WTC11 (cell line): Measurements from ENCODE around the gene LMO3. TPM values are rescaled to one million over a fixed set of nuclear protein-coding genes. Genes with fewer than 3 reads are reported as not detected.

Experiments
- ATAC-seq: fragments of 200-7000 bp; cut with Tn5 transposase; 2 replicates; pipeline ENCODE4 v1.10.0; 2021; ENCODE audit warnings: mild to moderate bottlenecking, moderate library complexity
- CTCF ChIA-PET: fragments of 300-600 bp; sonication (Branson Sonifier 250); formaldehyde crosslinking; loops from one replicate; lab custom pipeline; 2021; ENCODE audit warnings: antibody characterized with exemption; lab: Charles Lee
- POLR2A ChIA-PET: fragments of 350-600 bp; sonication (Branson Sonifier 250); formaldehyde crosslinking; loops from one replicate; lab custom pipeline; 2021; ENCODE audit warnings: antibody characterized with exemption; lab: Charles Lee
- DNase-seq: peaks from one replicate; pipeline ENCODE4 v3.0.0; 2021; ENCODE audit warnings: low spot score
- H3K27ac Mint-ChIP-seq: 2 replicates; pipeline ENCODE4 v1.8.0; 2021; ENCODE audit warnings: mixed read lengths
- H3K27me3 Mint-ChIP-seq: 2 replicates; pipeline ENCODE4 v1.8.0; 2021; ENCODE audit warnings: low read depth, mild to moderate bottlenecking, moderate library complexity, mixed read lengths
- H3K36me3 Mint-ChIP-seq: 2 replicates; pipeline ENCODE4 v1.8.0; 2021; ENCODE audit warnings: mixed read lengths
- H3K4me1 Mint-ChIP-seq: 2 replicates; pipeline ENCODE4 v1.8.0; 2022; ENCODE audit warnings: mixed read lengths
- H3K4me3 Mint-ChIP-seq: 2 replicates; pipeline ENCODE4 v1.8.0; 2021; ENCODE audit warnings: mild to moderate bottlenecking, moderate library complexity, mixed read lengths
- H3K9me3 Mint-ChIP-seq: 2 replicates; pipeline ENCODE4 v1.8.0; 2021; ENCODE audit warnings: mixed read lengths
- AFF4 ChIP-seq: sonication (generic); formaldehyde crosslinking; IDR thresholded peaks from 2 replicates; pipeline ENCODE4 v1.8.1; 2023; ENCODE audit warnings: mild to moderate bottlenecking, missing genetic modification reagents, borderline replicate concordance
- ATF2 ChIP-seq: sonication (generic); formaldehyde crosslinking; IDR thresholded peaks from 2 replicates; pipeline ENCODE4 v1.8.1; 2022; ENCODE audit warnings: low read depth, missing genetic modification reagents, borderline replicate concordance
- ETV6 ChIP-seq: sonication (generic); formaldehyde crosslinking; IDR thresholded peaks from 2 replicates; pipeline ENCODE4 v1.8.1; 2022; ENCODE audit warnings: mild to moderate bottlenecking, missing genetic modification reagents
- FOXJ3 ChIP-seq: sonication (generic); formaldehyde crosslinking; IDR thresholded peaks from 2 replicates; pipeline ENCODE4 v1.9.0; 2021; ENCODE audit warnings: missing genetic modification reagents, mild to moderate bottlenecking, borderline replicate concordance
- MLX ChIP-seq: sonication (generic); formaldehyde crosslinking; IDR thresholded peaks from 2 replicates; pipeline ENCODE4 v1.8.1; 2023; ENCODE audit warnings: mild to moderate bottlenecking, missing genetic modification reagents, moderate library complexity
- TEAD4 ChIP-seq: sonication (generic); formaldehyde crosslinking; IDR thresholded peaks from 2 replicates; pipeline ENCODE4 v1.8.0; 2022; ENCODE audit warnings: mild to moderate bottlenecking, missing genetic modification reagents
- ZNF138 ChIP-seq: sonication (generic); formaldehyde crosslinking; conservative IDR thresholded peaks from 2 replicates; pipeline ENCODE4 v1.8.1; 2022; ENCODE audit warnings: mild to moderate bottlenecking, moderate library complexity, missing genetic modification reagents
- ZNF281 ChIP-seq: sonication (generic); formaldehyde crosslinking; IDR thresholded peaks from 2 replicates; pipeline ENCODE4 v1.8.0; 2023; ENCODE audit warnings: mild to moderate bottlenecking, missing genetic modification reagents
- ZNF512 ChIP-seq: sonication (generic); formaldehyde crosslinking; IDR thresholded peaks from 2 replicates; pipeline ENCODE4 v1.8.1; 2022; ENCODE audit warnings: missing genetic modification reagents, borderline replicate concordance
- ZSCAN18 ChIP-seq: fragments of 250-450 bp; sonication (Bioruptor Pico); IDR thresholded peaks from 2 replicates; pipeline ENCODE4 v2.1.2; 2022; ENCODE audit warnings: mild to moderate bottlenecking, moderate library complexity
- total RNA-seq: library from RNA; stranded (reverse); gene quantifications from 3 replicates; pipeline ENCODE4 v1.2.3, GENCODE V29; 2021

The LMO3 gene
- total RNA-seq, 1 experiment from 2014 or later, result 29.8 TPM

GRCh38 chr12:16583969-16584745, 21.8 kb downstream of the LMO3 start (continued):
- TF ChIP-seq ATF2 (CRISPR knock-in tag), result no peak

- Mint-ChIP-seq H3K36me3 (peaks cover 7% of the 10 kb centered on the region), H3K27ac (no peak overlapping the region), H3K4me3 (no peak overlapping the region), H3K4me1 (peaks cover 4% of the 10 kb centered on the region)
- ChIA-PET CTCF (no interaction called here), POLR2A (no interaction called here)
- ATAC-seq (no peak), DNase-seq (no peak)
- no peak for TF ChIP-seq FOXJ3 (CRISPR knock-in tag)
- TF ChIP-seq ETV6 (CRISPR knock-in tag), result no peak
- no peak for TF ChIP-seq AFF4 (CRISPR knock-in tag)
- no peak for TF ChIP-seq ZNF281 (CRISPR knock-in tag)
- TF ChIP-seq MLX (CRISPR knock-in tag), result no peak
- TF ChIP-seq ZNF138 (CRISPR knock-in tag), result no peak
- TF ChIP-seq ZSCAN18 (CRISPR knock-in tag), result no peak
- no peak for TF ChIP-seq ZNF512
- no peak for TF ChIP-seq TEAD4 (CRISPR knock-in tag)
- TF ChIP-seq, all 79 proteins: peak for 0
- no peaks in the 10 kb centered on the region for H3K27me3 Mint-ChIP-seq
- H3K9me3 Mint-ChIP-seq, result peaks cover 6% of the 10 kb centered on the region
Observed at GRCh38 chr12:16581416-16581815, 24.5 kb downstream of the LMO3 start.
